OCI-LY7 (cell line): ENCODE results near the gene FAM174C. TPM values are rescaled to one million over a fixed set of nuclear protein-coding genes. Genes with fewer than 3 reads are reported as not detected.
A peak's percentile ranks its signal among the peaks of the same experiment; 100 is the strongest.

Experiments used
- Bru-seq: library from RNA; stranded (reverse); fragments of 400-500 nt; gene quantifications from one replicate; lab custom pipeline; 2021; lab: Mats Ljungman, UMichigan
- BruChase-seq, 2 experiments: library from RNA; stranded (reverse); fragments of 400-500 nt; gene quantifications; one replicate each; lab custom pipeline; 2021; lab: Mats Ljungman, UMichigan
- BruUV-seq: library from RNA; stranded (reverse); fragments of 400-500 nt; replicated peaks from 2 replicates; lab custom pipeline; 2021; lab: Mats Ljungman, UMichigan
- CTCF ChIA-PET: fragments of 300-600 bp; sonication (Branson Sonifier 250); formaldehyde crosslinking; loops from one replicate; lab custom pipeline; 2022; ENCODE audit warnings: antibody characterized with exemption; ENCODE audit not compliant: unreplicated experiment; lab: Charles Lee
- POLR2A ChIA-PET: fragments of 300-600 bp; sonication (Branson Sonifier 250); formaldehyde crosslinking; loops from one replicate; lab custom pipeline; 2022; ENCODE audit warnings: antibody characterized with exemption; lab: Charles Lee
- DNase-seq: peaks from one replicate; pipeline ENCODE4 v3.0.0-alpha.2; 2015; ENCODE audit warnings: low spot score
- H2AFZ ChIP-seq: fragments of 200-600 bp; sonication (generic), shearing (Covaris generic); 2 replicates; pipeline ENCODE4 v1.6.1; 2014; ENCODE audit warnings: mild to moderate bottlenecking, antibody characterized with exemption, low read length, moderate library complexity
- H3K27ac ChIP-seq: fragments of 200-600 bp; sonication (generic); 2 replicates; pipeline ENCODE4 v1.5.1; 2014; ENCODE audit warnings: mixed run types, low read depth, mild to moderate bottlenecking, moderate library complexity, low read length, inconsistent platforms; ENCODE audit not compliant: poor library complexity, severe bottlenecking
- H3K36me3 ChIP-seq: fragments of 200-600 bp; sonication (generic); 2 replicates; pipeline ENCODE4 v1.6.1; 2014; ENCODE audit warnings: mild to moderate bottlenecking, antibody characterized with exemption, low read length, moderate library complexity, mixed read lengths; ENCODE audit not compliant: insufficient read depth
- H3K4me1 ChIP-seq: fragments of 200-600 bp; sonication (generic); 2 replicates; pipeline ENCODE4 v1.5.1; 2014; ENCODE audit warnings: mild to moderate bottlenecking, low read length; ENCODE audit not compliant: insufficient read depth, poor library complexity, severe bottlenecking
- H3K4me2 ChIP-seq: fragments of 200-600 bp; sonication (generic); 2 replicates; pipeline ENCODE4 v1.6.1; 2014; ENCODE audit warnings: mild to moderate bottlenecking, low read length
- H3K4me3 ChIP-seq: fragments of 200-600 bp; sonication (generic); 2 replicates; pipeline ENCODE4 v1.5.1; 2014; ENCODE audit warnings: mild to moderate bottlenecking, low read depth, low read length; ENCODE audit not compliant: poor library complexity, severe bottlenecking
- H3K79me2 ChIP-seq: fragments of 200-600 bp; sonication (generic); 2 replicates; pipeline ENCODE4 v1.6.1; 2016; ENCODE audit warnings: low read depth, mild to moderate bottlenecking, low read length, moderate library complexity, mixed read lengths; ENCODE audit not compliant: insufficient read depth
- H3K9me2 ChIP-seq: fragments of 200-600 bp; sonication (generic); 2 replicates; pipeline ENCODE4 v1.6.1; 2016; ENCODE audit warnings: mild to moderate bottlenecking, low read length, mixed read lengths; ENCODE audit not compliant: insufficient read depth
- H3K9me3 ChIP-seq: fragments of 200-600 bp; sonication (generic); 2 replicates; pipeline ENCODE4 v1.6.1; 2014; ENCODE audit warnings: mild to moderate bottlenecking, mixed run types, low read length, mixed read lengths
- H4K20me1 ChIP-seq: fragments of 200-600 bp; sonication (generic); 2 replicates; pipeline ENCODE4 v1.6.1; 2014; ENCODE audit warnings: mild to moderate bottlenecking, antibody characterized with exemption, low read length, moderate library complexity, mixed read lengths; ENCODE audit not compliant: insufficient read depth
- CTCF ChIP-seq: fragments of 200-600 bp; sonication (generic); conservative IDR thresholded peaks from 2 replicates; pipeline ENCODE4 v1.5.1; 2014; ENCODE audit warnings: mild to moderate bottlenecking, antibody characterized with exemption, low read length, moderate library complexity, mixed read lengths
- EZH2phosphoT487 ChIP-seq: fragments of 200-600 bp; sonication (generic); IDR thresholded peaks from 2 replicates; pipeline ENCODE4 v1.6.1; 2018; ENCODE audit warnings: low read depth, borderline replicate concordance, mild to moderate bottlenecking, mixed run types, antibody characterized with exemption, low read length, moderate library complexity, mixed read lengths
- intact Hi-C: fragments of 100-400 bp; cut with micrococcal nuclease; formaldehyde crosslinking; loops from one replicate; pipeline ENCODE4 v1.10.0; 2022; ENCODE audit not compliant: unreplicated experiment
- long read RNA-seq: library from polyadenylated mRNA; stranded (forward); transcript quantifications from one replicate; pipeline ENCODE4 v2.0.0, GENCODE V29; 2022
- total RNA-seq, 2 experiments: library from RNA; depleted of rRNA in 1 of 2; stranded (reverse); fragments of >200 nt in 1 of 2; shearing (Covaris generic) in 1 of 2; gene quantifications; 2 replicates each; pipeline ENCODE4 v1.2.3, GENCODE V29; 2014 to 2022

Gene FAM174C
- total RNA-seq (2014; rRNA removed; shearing (Covaris generic)): 52.6 and 53.2 TPM in 2 replicates
- total RNA-seq (2022): 79.8 and 81.5 TPM in 2 replicates
- Bru-seq, nascent RNA: percentile 67 among the genes with signal in this experiment
- BruChase-seq, experiment 1, labeled RNA remaining after a 6-hour chase: percentile 75 among the genes with signal in this experiment
- BruChase-seq, experiment 2, labeled RNA remaining after a 2-hour chase: percentile 71 among the genes with signal in this experiment
- long read RNA-seq, transcript C19orf24-203 (2 exons, 1,675 nt): minor isoform, 9 of 65 reads
- long read RNA-seq, transcript C19orf24-202 (3 exons, 668 nt): major isoform, 33 of 65 reads
- long read RNA-seq, transcript C19orf24-201 (3 exons, 983 nt): minor isoform, 21 of 65 reads
- long read RNA-seq, partial matches to known transcripts: 1 of 65 reads
- long read RNA-seq, other reads (novel, unspliced or antisense): 1 of 65 reads

GRCh38 chr19:1275260-1275975 is at the start of gene FAM174C:
Gene FAM174C, plus strand, starts transcription at chr19:1275530. Its CDS starts 20 bp downstream, at chr19:1275550.
- no peaks in the 10 kb centered on the region for H3K9me3 ChIP-seq
- DNase-seq: peak; percentile 98
- no peak within 1 kb of the TSS; the same call in 1 of the 2 replicates for H2AFZ ChIP-seq
- CTCF ChIA-PET: no interaction called here
- H3K36me3 ChIP-seq: peaks cover 92% of the 10 kb centered on the region
- H3K9me2 ChIP-seq: no peaks in the 10 kb centered on the region
- intact Hi-C loops: loop anchor here (5.0 kb wide), 1 partner anchor 162 kb away; the partner anchor contains the start of gene RPS15
- H3K27ac ChIP-seq: peak within 1 kb of the TSS; percentile 92
- no TSS peak for BruUV-seq
- H3K4me2 ChIP-seq: peak within 1 kb of the TSS; percentile 100
- H3K79me2 ChIP-seq: peaks cover 54% of the 10 kb centered on the region
- H3K4me1 ChIP-seq: peaks cover 55% of the 10 kb centered on the region
- POLR2A ChIA-PET: interaction anchor here (0.6 to 1.0 kb wide), 2 partner anchors 9 to 22 kb away, joined by 3 read pairs; no protein-coding TSS in a partner anchor
- H4K20me1 ChIP-seq: no peaks in the 10 kb centered on the region; the same call in 1 of the 2 replicates
- H3K4me3 ChIP-seq: peak within 1 kb of the TSS; percentile 95
- TF ChIP-seq EZH2phosphoT487 (no peak), CTCF (no peak)

- no peak for DNase-seq
- ChIA-PET POLR2A (no interaction called here), CTCF (no interaction called here)
- no peaks in the 10 kb centered on the region for H3K9me3 ChIP-seq
- no peak overlapping the region for H3K4me3 ChIP-seq
- H2AFZ ChIP-seq: no peak overlapping the region
- no peak for TF ChIP-seq EZH2phosphoT487
- no peak for TF ChIP-seq CTCF
- H3K27ac ChIP-seq: no peak overlapping the region
- H3K4me1 ChIP-seq: no peaks in the 10 kb centered on the region
- BruUV-seq: no TSS peak
- intact Hi-C loops: no loop called here
- H3K9me2 ChIP-seq: no peaks in the 10 kb centered on the region
- H3K4me2 ChIP-seq: no peak overlapping the region
- H4K20me1 ChIP-seq: no peaks in the 10 kb centered on the region
- no peaks in the 10 kb centered on the region for H3K79me2 ChIP-seq
- H3K36me3 ChIP-seq: peaks cover 47% of the 10 kb centered on the region
Observed at GRCh38 chr19:1226227-1226518, 49.2 kb upstream of the FAM174C start.
